ENCODE results near the gene CD79B. TPM values are rescaled to one million over a fixed set of nuclear protein-coding genes. Genes with fewer than 3 reads are reported as not detected.

Gene CD79B
- total and polyA plus RNA-seq, 2 of the 8 experiments (the other 6 are each of a cell fraction or from before 2014, with no cell fraction given): 1.5 to 3.9 TPM

DNA sequence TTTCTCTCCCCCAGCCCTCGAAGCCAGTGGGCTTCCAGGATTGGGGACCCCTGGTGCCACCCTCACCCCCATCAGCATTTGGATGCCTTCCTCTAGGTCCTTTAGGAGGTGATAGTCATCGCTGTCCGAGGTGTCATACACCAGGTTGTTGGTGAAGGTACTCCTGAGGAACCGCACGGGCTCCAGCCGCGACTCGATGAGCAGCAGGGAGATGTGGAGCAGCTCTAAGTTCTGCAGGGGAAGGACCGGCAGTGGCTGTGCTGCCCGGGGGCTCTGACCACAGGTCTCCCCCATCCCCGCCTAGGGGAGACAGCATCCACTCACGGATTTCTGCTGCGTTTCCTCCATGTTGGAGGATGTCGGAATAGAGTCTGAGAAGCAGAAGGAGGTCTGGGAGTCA lies 22.0 kb downstream of the CD79B start:
- H3K23me2 ChIP-seq (ENCODE audit: low read depth, low read length): no peaks in the 10 kb centered on the region
- H3K79me1 ChIP-seq (ENCODE audit: low read depth, low read length): no peaks in the 10 kb centered on the region
- H3K79me2 ChIP-seq (ENCODE audit: control insufficient read depth in 1 of 2, insufficient read depth in 2 of 2, low read length in 2 of 2): no peaks in the 10 kb centered on the region
- H3K4me2 ChIP-seq (ENCODE audit: insufficient read depth in 1 of 2, low read depth in 2 of 2, low read length in 2 of 2): no peak overlapping the region
- H2AFZ ChIP-seq (ENCODE audit: low read length): no peak overlapping the region
- H3K4ac ChIP-seq (replicated peaks; ENCODE audit: insufficient read length, low read depth, low read length): no peak overlapping the region
- no peaks in the 10 kb centered on the region for H3K36me3 ChIP-seq (ENCODE audit: control insufficient read depth in 2 of 4, insufficient read depth in 4 of 4, low read length in 3 of 4)
- FAIRE-seq (no peak), DNase-seq (ENCODE audit: low read depth in 1 of 2, low spot score in 2 of 2) (no peak)
- H2BK5ac ChIP-seq (ENCODE audit: low read depth, low read length): no peak overlapping the region
- TF ChIP-seq CHD2 (IDR thresholded peaks at IDR 0.05; ENCODE audit: low read length): no peak
- no peak for TF ChIP-seq RXRA (IDR thresholded peaks at IDR 0.05; ENCODE audit: insufficient read depth, low read depth, low read length)
- no peak for TF ChIP-seq CBX8 (IDR thresholded peaks at IDR 0.05; ENCODE audit: borderline replicate concordance, low read depth, low read length)
- TF ChIP-seq TAF7 (optimal IDR thresholded peaks at IDR 0.05; ENCODE audit: borderline replicate concordance, low read depth, low read length): no peak
- TF ChIP-seq TAF1 (IDR thresholded peaks at IDR 0.05; ENCODE audit: low read depth, low read length): no peak
- no peak for TF ChIP-seq CHD1 (IDR thresholded peaks at IDR 0.05; ENCODE audit: low read depth, low read length)
- no peak for TF ChIP-seq YY1 (IDR thresholded peaks at IDR 0.05; ENCODE audit: low read depth, low read length)
- no peak for TF ChIP-seq BACH1 (IDR thresholded peaks at IDR 0.05; ENCODE audit: low read length)
- no peak for TF ChIP-seq SP2 (IDR thresholded peaks at IDR 0.05; ENCODE audit: low read length)
- TF ChIP-seq SIX5 (IDR thresholded peaks at IDR 0.05; ENCODE audit: low read depth, low read length): no peak
- TF ChIP-seq CREB1 (IDR thresholded peaks at IDR 0.05): no peak
- no peak for TF ChIP-seq EP300 (IDR thresholded peaks at IDR 0.05; ENCODE audit: borderline replicate concordance in 1 of 2, low read depth in 2 of 2, low read length in 2 of 2)
- no peak for TF ChIP-seq BRCA1 (IDR thresholded peaks at IDR 0.05; ENCODE audit: low read depth, low read length)
- no peak for TF ChIP-seq NANOG (IDR thresholded peaks at IDR 0.05; ENCODE audit: insufficient read depth, low read depth, low read length, poor library complexity, severe bottlenecking)
- no peak for TF ChIP-seq TCF12 (IDR thresholded peaks at IDR 0.05; ENCODE audit: low read depth, low read length)
- 89% methylated on average over 13 of the region's 14 CpGs; no CpG with 5 or more reads in 1 of the 2 experiments for WGBS, 2 experiments (ENCODE audit: extremely low coverage in 1 of 2, insufficient coverage in 1 of 2, insufficient read length in 1 of 2, insufficient replicate concordance in 2 of 2, low coverage in 1 of 2, low lambda C conversion rate in 2 of 2, missing lambda C conversion rate in 1 of 2)
- no peak overlapping the region for H2BK20ac ChIP-seq (ENCODE audit: low read length)
- ChIA-PET CTCF (ENCODE audit: partially characterized antibody) (interaction anchor here (0.8 to 11.2 kb wide), 24 partner anchors 9 to 192 kb away, joined by 3 to 270 read pairs (median 12); partner anchors contain the start of genes CD79B, CSH1, GH1 and GH2), POLR2A (ENCODE audit: partially characterized antibody) (no interaction called here)
- H3K9ac ChIP-seq (replicated peaks in 1 of 4; ENCODE audit: extremely low read depth in 1 of 4, low read depth in 3 of 4, low read length in 3 of 4): no peak overlapping the region
- H3K14ac ChIP-seq (ENCODE audit: insufficient read length): no peak overlapping the region
- H3K9me3 ChIP-seq (ENCODE audit: insufficient read depth in 2 of 2, low read depth in 1 of 2, low read length in 1 of 2): no peaks in the 10 kb centered on the region
- H4K20me1 ChIP-seq (replicated peaks in 1 of 2; ENCODE audit: control insufficient read depth in 1 of 2, insufficient read depth in 2 of 2, low read length in 2 of 2): no peaks in the 10 kb centered on the region
- H3K18ac ChIP-seq (ENCODE audit: extremely low read depth, low read length): no peak overlapping the region
- no peak overlapping the region for H2BK12ac ChIP-seq (ENCODE audit: low read depth, low read length)
- no peak overlapping the region for H2BK15ac ChIP-seq (ENCODE audit: low read length)
- no peak overlapping the region for H2AK5ac ChIP-seq (ENCODE audit: low read depth, low read length)
- no peak overlapping the region for H2BK120ac ChIP-seq (replicated peaks; ENCODE audit: low read depth, low read length)
- peaks cover 0 to 4% (median under 1%) of the 10 kb centered on the region in 4 experiments; a peak in 2 of 7 replicates for H3K4me1 ChIP-seq (replicated peaks in 1 of 4; ENCODE audit: control insufficient read depth in 3 of 4, insufficient read depth in 4 of 4, low read length in 3 of 4)
- H3K56ac ChIP-seq (replicated peaks; ENCODE audit: insufficient read length, low read depth, low read length): no peak overlapping the region
- H3K23ac ChIP-seq (ENCODE audit: insufficient read length): no peak overlapping the region
- no peak overlapping the region for H4K91ac ChIP-seq (replicated peaks; ENCODE audit: insufficient read length, low read length)
- H3K27ac ChIP-seq (ENCODE audit: low read depth, low read length): no peak overlapping the region
- no peak overlapping the region for H3K4me3 ChIP-seq (ENCODE audit: extremely low read depth in 1 of 4, insufficient read depth in 2 of 4, low read depth in 3 of 4, low read length in 4 of 4)
- no peak overlapping the region for H4K8ac ChIP-seq (ENCODE audit: extremely low read depth, insufficient read depth, low read length)
- no peak overlapping the region for H4K5ac ChIP-seq (ENCODE audit: insufficient read length, low read depth, low read length)
- no peaks in the 10 kb centered on the region for H3K27me3 ChIP-seq (replicated peaks in 1 of 4; ENCODE audit: control insufficient read depth in 3 of 4, extremely low read depth in 1 of 4, insufficient read depth in 3 of 4, low read length in 3 of 4)
